NCI-H1436 treated with DMSO at 0.1 percent for 48 hours (cell line): Measurements from ENCODE around the gene OCSTAMP.

Experiments used
- DNase-seq: peaks from one replicate; lab custom pipeline; 2025; lab: John Stamatoyannopoulos, UW

Gene OCSTAMP

DNA sequence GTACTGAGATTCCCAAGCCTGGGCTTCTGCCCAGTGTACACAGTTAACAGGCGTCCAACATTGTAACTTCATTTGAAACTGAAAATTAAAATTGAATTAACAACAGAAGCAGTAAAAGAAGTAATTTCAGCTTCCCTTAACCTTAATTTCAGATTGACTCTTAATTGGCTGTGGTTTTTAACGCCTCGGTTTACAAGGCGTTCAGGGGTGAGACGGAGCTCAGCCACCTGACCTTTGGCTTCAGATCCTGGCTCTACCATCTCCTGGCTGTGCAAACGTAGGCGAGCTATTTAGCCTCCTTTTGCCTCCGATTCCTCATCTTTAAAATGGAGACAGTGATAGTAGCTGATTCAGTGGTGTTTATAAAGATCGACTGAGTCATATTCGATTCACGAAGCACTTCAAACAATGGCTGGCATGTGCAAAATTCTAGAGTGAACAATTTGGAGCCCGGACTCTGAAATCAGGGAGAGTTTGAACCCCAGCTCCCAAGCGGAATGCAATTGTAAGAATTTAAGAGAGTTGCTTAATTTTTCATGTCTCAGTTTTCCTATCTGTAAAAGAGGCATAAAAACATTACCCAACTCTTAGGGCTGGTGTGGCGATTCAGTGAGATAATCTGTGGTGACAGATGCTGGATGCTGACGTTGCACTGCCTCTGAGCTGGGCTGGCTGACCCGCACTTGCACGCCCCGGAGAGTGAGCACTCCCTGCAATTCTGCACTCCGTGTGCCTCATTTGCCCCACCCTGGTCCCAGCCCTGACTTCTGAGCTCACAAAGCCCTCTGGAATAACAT is 23.5 kb upstream of the OCSTAMP start:
- no peak for DNase-seq

DNA sequence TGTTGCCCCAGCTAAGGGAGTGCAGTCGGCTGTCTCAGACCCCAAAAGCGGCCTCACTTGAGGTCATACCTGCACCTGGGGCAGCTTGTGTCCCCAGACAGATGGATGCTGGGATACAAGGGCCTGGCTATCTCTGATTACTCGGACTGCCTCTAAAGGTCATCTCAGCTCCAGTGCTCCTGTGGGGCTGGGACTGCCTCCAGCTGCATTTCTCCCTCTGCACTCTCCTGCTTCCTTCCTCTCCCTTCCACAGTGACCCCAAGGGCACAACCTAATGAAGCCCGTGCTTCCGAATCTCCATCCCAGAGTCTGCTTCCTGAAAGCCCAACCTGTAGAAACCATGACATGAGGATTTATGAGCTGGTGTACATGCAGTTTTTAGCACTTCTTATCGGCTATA is 22.8 kb upstream of the OCSTAMP start:
- DNase-seq, result no peak

DNA sequence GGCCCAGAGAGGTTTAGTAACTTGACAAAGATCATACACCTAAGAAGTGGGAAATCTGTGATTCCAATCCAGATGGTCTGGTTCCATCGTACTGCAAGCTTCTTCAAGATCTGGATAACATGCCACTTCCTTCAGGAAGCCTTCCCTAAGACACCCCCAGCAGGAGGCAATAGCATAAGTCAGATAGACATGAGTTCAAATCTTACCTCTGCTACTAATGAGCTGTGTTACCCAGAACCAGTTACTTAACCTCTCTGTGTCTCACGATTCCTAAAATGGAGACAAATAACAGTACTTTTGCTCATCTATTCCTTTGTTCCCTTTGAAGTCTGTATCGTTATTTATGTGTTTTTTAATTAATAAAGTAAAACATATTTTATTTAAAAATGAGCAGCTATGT is 22.3 kb upstream of the OCSTAMP start:
- DNase-seq, result no peak

DNA sequence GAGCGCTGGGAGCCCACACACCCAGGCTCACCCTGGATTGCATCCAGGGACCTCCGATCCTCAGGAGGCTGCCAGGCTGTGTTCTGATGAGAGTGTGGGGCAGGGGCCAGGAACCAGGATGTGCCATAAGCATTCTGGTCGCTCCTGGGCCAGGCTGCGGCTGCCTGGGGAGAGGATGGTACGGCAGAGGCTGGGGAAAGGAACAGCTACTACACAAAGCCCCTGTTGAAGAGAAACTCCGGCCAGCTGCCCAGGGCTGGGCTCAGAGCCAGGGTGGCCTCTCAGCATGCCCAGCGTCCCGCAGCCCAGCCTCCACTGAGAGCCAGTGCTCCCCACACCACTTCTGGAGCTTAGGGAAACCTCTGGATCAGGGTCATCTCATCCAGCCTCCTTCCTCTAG is 21.7 kb upstream of the OCSTAMP start:
- DNase-seq, result no peak

DNA sequence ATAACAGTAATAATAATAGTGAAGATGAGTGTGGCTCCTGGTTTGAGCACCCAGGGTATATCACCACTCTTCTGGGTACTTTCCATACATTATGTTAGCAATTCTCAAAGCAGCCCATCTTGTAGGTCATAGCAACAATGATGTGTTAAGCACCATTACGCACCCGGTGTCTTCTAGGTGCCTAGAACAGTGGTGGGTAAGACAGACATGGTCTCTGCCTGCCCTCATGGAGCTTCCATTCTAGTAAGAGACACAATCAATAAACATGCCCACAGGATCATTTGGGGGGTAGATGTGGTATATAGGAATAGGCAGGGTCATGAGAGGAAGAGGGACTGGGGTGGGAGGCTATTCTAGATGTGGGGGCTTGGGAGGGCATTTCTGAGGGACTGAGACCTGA is 21.0 kb upstream of the OCSTAMP start:
- DNase-seq, result no peak

DNA sequence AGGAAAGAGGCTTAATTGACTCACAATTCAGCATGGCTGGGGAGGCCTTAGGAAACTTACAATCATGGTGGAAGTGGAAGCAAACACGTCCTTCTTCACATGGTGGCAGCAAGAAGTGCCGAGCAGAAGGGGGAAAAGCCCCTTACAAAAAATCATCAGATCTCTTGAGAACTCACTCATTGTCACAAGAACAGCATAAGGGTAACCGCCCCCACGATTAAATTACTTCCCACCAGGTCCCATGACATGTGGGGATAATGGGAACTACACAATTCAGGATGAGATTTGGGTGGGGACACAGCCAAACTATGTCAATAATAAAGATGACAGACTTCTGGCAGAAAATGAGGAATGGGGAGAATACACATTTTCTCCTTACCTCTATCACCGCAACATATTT is 20.5 kb upstream of the OCSTAMP start:
- no peak for DNase-seq

DNA sequence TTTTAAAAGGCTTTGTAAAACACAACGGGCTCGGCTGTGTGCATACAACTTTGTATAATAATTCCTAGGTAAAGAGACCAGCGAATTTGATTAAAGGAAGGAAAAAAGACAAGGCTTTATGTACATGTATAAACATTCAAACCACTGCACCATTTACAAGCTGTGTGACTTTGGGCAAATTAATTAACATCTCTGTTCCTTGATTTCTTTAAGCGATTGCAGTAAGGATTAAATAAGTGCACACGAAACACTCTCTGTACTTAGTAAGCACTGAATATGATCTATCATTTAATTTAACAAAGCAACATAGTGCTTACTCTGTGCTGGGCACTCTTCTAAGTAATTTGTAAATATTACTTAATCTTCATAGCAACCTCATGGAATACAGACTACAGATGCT is 19.5 kb upstream of the OCSTAMP start:
- DNase-seq, result no peak

DNA sequence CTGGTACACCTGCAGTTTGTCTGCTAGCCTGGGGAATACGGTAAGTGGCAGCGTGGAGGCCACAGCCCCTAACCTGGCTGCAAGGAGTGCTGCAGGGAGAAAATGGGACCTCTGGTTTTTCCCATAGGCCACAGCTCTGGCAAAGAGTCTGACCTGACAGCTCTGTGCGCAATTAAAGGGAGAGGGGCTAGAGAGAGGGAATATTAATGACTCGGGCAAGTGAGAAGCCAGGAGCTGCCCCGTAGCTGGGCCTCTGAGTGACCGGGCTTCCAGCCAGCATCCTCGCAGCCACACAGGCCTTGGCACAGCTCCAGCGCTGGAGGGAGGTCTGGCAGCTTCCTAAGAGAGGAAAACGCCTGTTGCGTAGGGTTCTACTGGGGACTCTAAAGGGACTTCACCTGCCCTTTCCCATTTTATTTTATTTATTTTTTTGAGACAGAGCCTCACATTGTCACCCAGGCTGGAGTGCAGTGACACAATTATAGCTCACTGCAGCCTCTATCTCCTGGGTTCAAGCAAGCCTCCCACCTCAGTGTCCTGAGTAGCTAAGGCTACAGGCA is 18.2 kb upstream of the OCSTAMP start:
- DNase-seq, result no peak

DNA sequence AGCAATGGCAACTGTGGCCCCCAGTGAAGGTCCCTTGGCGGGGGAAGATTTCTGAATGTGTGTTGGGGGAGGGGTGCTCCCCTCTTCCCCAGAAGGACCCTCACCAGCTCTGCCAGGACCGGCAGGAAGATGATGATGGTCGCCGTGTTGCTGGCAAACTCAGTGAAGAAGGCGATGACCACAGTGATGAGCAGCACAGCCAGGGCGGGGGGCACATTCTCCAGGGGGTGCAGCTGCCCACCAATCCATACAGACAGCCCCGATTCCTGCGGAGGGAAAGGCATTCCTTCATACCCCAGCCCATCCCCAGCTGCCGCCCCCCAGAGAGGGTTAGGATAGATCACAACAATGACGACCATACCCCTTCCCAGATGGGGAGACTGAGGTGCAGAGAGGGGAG is 15.7 kb upstream of the OCSTAMP start:
- no peak for DNase-seq

DNA sequence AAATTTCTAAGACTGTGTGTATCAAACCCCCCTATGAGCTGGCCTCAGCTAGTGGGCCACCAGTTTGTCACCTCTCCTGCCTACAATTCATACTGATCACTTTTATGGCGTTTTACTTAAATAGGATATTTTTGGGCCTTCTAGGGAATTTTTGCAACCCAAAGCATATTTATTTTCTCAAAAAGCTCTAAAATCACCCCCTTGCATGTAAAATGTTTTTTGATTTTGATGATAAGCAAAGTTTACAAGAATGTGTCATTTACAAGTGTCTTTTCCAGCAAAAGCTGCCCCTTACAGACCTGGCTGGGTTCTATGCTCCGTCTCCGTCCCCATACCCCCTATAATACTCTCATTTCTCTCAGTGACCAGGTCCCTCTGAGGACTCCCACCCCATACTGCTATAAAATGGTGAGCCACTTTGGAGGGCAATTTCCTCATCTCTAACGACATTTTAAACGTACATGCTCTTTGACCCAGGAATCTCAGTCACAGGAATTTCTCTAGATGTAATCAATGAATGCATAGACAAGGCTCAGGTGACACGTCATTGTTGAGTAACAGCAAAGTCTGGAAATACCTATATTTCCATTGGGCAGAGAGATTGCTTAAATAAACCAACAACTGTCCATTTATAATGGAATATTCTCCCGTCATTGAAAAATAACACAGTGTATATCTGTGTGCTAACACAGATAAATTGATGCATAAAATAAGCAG is 13.9 kb upstream of the OCSTAMP start:
- DNase-seq, result no peak

DNA sequence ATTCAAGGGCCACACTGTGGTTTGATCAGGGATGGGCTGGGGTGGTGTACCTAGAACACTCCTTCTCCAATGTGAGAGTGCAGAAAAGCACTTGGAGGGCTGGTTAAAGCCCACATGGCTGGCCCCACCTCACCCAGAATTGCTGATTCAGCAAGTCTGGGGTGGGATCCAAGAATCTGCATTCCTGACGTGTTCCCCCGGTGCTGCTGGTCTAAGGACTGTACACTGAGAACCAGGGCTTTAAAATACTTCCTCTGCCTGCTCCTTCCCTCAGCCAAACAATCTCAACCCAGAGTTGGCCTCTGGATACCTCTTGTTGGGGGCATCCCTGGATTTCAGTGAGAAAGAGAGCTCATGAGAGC is 13.4 kb upstream of the OCSTAMP start:
- DNase-seq, result no peak

DNA sequence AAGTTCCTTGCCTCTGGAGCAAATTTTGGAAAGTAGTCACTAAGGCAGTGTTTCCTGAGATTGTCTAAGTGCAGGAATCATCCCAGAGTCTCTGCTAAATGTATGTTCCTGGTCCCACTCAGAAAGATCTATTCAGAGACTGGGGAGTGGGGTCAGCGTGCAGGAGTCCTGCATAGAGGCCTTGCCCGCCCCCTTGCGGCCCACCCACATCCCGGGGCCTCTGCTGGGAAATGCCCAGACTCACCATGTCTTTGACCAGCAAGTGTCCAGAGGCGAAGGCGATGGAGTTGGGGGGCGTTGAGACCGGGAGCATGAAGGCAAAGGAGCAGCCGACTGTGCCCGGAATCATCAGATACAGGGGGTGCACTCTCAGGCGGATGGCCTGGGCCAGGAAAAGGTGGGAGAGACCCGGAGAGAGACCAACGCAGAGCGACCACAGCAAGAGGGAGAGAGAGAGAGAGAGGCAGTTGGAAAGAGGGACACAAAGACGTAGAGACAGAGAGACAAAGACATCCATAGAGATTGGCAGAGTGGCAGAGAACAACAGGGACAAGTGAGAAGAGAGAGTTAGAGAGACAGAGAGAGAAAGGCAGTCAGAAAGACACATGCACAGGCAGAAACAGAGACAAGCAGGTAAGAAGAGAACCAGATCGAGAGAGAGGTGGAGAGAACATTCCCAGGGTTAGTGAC is 12.9 kb upstream of the OCSTAMP start:
- DNase-seq, result no peak

DNA sequence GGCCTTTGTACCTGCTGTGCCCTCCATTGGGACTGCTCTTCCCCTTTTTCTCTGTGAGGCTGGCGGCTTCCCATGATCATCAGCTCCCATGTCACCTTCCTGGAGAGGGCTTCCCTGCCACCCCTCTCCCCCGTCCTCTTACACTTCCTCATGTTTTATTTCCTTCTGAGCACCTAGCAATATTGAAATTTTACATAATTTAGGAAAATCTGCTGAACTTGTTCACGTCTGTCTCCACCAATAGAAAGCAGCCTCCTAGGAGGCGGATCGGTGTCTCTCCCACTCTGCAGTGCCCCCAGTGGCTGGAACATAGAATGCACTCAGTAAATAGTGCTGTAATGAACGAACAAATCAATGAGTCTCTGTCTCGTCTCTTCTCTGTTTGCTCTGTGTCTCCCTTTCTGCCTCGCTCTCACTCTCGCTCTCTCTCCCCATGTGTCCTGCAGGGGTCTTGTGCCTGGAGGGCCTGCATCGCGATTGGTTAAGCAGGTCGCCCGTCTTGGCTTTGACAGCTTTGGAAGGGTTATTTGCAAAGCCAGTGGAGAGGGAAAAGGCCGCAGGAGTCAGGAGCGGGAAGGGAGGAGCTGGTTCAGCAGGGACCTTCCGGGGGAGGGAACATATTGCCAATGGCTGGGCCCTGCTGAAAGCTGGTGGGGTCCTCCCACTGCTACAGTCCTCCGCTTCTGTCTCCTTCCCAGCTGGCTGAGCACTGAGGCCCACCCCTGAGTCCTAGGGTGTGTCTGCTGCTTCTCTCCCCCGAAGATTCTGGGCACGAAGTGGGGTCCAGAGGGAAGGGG is 12.1 kb upstream of the OCSTAMP start:
- DNase-seq, result peak; percentile 32

DNA sequence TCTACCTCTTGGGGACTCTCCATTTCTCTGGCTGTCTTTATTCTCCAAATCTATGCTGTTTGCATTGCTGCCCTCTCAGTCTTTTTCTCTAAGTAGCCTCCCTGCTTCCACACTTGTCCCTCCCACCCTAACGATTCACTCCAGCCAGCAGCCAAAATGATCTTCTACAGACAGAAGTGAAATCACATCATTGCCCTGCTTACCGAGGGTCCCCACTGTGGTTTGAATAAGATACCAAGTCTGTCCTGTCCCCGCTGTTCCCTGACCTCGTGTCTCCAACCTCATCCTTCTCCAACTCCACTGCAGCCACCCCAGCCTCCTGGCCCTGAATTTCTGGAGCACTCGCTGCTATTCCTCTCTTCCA is 11.5 kb upstream of the OCSTAMP start:
- no peak for DNase-seq

DNA sequence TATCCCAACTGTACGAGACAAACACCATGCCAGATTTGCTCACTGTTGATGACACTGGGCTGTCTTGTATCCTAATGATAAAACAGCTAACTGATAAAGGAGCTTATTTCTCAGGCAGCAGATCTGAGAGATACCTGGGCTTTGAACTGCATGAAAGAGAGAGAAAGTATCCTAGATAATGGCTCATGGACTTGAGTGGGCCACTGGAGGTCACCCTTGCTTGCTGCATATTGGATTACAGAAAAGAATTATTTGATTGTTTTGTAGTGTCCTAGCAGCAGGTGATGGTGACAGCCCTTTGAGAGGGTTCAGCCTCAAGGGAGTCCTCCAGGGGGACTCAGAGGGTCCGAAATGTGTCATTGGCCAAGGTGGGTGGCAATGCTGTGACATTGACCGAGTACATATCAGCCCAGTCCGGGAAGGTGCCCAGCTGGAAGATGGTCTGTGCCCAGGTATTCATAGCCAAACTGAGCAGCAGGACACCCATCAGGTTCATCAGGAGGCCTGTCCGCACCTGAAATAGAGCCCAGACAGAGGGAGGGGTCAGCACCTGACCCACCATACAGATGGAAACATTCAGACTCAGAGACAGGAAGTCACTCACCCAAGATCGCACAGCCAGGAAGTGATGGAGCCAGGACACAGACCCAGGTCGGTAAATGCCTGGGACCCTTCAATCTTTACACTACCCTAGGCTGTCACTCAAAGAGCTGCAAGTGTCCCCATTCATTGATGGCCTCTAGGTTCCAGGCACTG is 9.4 kb upstream of the OCSTAMP start:
- no peak for DNase-seq

DNA sequence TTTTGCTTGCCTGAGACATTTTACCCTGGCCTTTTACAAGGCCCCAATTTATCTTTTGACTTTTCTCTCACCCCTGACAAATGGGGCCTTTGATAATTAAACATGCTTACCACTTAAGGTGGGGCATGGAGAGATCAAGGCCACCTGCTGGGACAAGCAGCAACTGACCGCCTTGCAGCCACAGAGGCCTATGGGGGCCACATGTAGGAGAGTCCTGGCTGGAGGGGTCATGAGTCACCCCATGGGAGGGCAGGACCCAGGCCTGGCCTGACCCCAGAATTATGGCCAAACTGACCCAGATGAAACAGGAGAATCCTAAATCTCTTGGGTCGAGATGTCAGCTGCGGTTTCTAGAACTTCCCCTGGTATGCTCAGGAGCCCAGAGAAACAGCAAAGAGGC is 8.5 kb upstream of the OCSTAMP start:
- no peak for DNase-seq

DNA sequence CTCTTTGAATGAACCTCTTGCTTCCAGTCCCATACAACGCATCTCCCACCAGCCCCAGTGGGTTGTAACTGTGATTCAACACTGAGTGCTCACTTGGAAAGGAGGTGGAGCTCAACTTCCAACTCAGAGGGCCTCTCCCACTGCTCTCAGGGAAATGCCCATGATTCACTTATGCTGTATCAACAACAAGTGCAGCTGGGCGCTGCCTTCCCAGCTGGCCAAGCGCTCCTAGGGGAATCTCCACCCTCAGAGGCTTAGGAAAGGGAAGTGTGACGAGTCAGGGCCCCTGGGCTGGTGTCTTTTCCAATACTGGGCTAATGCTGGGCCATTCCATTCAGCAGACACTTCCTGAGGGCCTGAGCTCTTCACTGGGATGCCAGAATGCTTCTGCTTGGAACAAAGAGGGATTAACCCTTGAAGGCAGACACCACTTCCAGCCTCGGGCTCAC is 8.1 kb upstream of the OCSTAMP start:
- DNase-seq, result no peak

DNA sequence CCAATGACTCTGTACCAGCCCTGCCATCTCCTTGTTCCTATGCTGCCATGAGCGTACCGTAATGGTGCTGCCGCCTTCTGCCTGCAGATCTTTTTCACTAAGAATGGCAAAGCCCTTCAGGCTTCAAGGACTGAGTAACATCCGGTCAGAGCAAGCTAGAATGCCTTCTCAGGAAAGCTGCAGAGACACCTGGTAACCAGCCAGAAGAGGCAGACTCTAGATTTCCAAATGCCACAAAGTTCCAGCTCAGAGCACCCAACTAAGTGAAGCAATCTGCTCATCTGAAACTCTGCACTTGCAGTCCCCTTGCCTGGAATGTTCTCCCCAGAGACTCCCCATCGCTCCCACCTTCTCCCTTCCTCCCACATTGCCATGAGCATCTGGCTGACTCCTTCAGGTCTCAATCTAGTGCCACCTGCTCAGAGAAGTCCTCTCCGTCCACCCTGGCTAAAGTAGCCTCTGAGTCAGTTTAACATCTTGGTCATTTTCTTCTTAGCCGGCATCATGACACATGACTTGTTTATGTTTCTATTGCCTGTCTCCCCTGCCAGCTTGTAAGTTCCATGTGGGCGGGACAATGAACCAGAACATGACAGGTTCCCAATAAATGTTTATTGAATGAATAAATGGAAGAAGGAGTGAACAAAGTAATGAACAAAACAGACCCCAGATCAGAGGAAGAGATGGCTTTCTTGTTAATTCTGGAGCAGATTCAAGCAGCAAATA is 6.9 kb upstream of the OCSTAMP start:
- DNase-seq, result no peak

DNA sequence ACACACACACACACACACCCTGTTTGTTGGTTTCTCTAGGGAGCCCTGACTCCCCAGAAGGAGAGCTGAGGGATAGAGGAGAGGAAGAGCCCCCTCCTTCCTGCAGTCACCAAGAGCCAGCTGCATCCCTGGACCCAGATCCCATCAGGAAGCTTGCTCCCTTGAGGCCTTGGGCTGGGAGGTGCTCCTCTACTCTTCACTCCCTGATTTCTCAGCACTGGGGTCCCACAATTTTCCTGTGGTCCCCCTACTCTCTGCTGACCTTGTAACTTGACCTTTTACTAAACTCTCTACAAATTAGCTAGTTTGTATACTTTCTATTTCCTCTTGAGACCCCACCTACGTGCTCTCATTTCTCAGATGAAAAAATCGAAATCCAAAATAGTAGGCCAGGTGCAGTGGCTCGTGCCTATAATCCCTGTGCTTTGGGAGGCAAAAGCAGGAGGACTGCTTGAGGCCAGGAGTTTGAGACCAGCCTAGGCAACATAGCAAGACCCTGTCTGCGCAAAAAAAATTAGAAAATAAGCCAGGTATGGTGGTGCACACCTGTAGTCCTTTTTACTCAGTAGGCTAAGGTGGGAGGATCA is 5.0 kb upstream of the OCSTAMP start:
- no peak for DNase-seq

DNA sequence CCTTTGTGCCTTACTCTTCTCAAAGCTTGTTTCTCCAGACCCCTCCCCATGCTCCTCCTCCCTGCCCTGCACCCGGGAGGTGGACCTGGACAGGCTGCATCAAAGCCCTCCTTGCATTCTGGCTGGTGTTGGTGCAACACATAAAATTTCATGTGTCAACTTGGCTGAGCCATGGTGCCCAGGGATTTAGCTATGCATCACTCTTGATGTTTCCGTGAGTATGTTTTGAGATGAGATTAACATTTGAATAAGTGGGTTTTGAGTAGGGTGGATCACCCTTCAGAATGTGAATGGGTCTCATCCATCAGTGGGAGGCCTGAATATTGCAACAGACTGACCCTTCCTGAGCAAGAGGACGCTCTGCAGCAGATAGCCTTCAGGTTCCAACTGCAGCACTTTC is 4.4 kb upstream of the OCSTAMP start:
- no peak for DNase-seq
